Suprapubic skin (tissue), 4 donors: Measurements from ENCODE around the gene LRRC73.

Experiments used
- CTCF ChIP-seq, 2 donors: fragments of 200-600 bp in 1 of 2; fragments of 450-650 bp in 1 of 2; sonication (generic) in 1 of 2; IDR thresholded peaks; one replicate each; pipeline ENCODE4 v1.5.1; 2016 to 2019; ENCODE audit warnings: antibody characterized with exemption in 2 of 2, mild to moderate bottlenecking in 1 of 2, moderate library complexity in 1 of 2
- EP300 ChIP-seq: sonication (generic); formaldehyde crosslinking; IDR thresholded peaks from one replicate; pipeline ENCODE4 v1.6.1; 2017; ENCODE audit warnings: antibody characterized with exemption
- POLR2A ChIP-seq, 2 donors: fragments of 450-650 bp; IDR thresholded peaks; one replicate each; pipeline ENCODE4 v1.6.1; 2017; ENCODE audit warnings: antibody characterized with exemption in 2 of 2, mild to moderate bottlenecking in 2 of 2, moderate library complexity in 2 of 2
- POLR2AphosphoS5 ChIP-seq, 3 donors: sonication (generic); formaldehyde crosslinking; IDR thresholded peaks; one replicate each; pipeline ENCODE4 v1.6.1; 2017; ENCODE audit warnings: antibody characterized with exemption in 3 of 3

GRCh38 chr6:43517505-43518357 lies 7.6 kb upstream of the LRRC73 start:
- TF ChIP-seq CTCF (IDR thresholded peaks at IDR 0.05) (no peak), POLR2A (IDR thresholded peaks at IDR 0.05) (no peak), POLR2AphosphoS5 (IDR thresholded peaks at IDR 0.05) (no peak), EP300 (no peak)
